Stimulated activated CD4-positive, alpha-beta T cell treated with anti-CD3 and anti-CD28 coated beads, TNF-alpha, amount 100 ng/mL, for 1 hour (primary cell): ENCODE data around the gene TMEM200B.
"Not testable (repeated sequence)": the region's sequence is repeated elsewhere in the genome, so short reads cannot be mapped to it uniquely, and the experiment has no call there.

ENCODE experiments used
- DNase-seq, 3 donors: peaks; one replicate each; pipeline ENCODE4 v3.0.0-alpha.2; 2020; ENCODE audit warnings: low read depth in 3 of 3, low spot score in 1 of 3

The TMEM200B gene

GRCh38 chr1:29123887-29124365 is at the start of gene TMEM200B:
TMEM200B (minus strand) TSS chr1:29123903; CDS start chr1:29121828, 2,075 bp downstream.
- DNase-seq: no peak

- DNase-seq: no peak
Measured at GRCh38 chr1:29172415-29172939, 48.8 kb upstream of the TMEM200B start.

- no peak for DNase-seq
Measured at GRCh38 chr1:29171521-29171920, 47.8 kb upstream of the TMEM200B start.

- DNase-seq: no peak
Measured at GRCh38 chr1:29171089-29171488, 47.4 kb upstream of the TMEM200B start.

- no peak for DNase-seq
Measured at GRCh38 chr1:29169976-29170375, 46.3 kb upstream of the TMEM200B start.

- no peak for DNase-seq
Measured at GRCh38 chr1:29167904-29168303, 44.2 kb upstream of the TMEM200B start.

GRCh38 chr1:29166291-29166878 is 42.7 kb upstream of the TMEM200B start:
- no peak for DNase-seq

- no peak for DNase-seq
Measured at GRCh38 chr1:29164588-29164987, 40.9 kb upstream of the TMEM200B start.

GRCh38 chr1:29162476-29163138 is 38.9 kb upstream of the TMEM200B start:
- no peak for DNase-seq

- DNase-seq: no peak
Measured at GRCh38 chr1:29162025-29162424, 38.3 kb upstream of the TMEM200B start.

- DNase-seq: no peak
Measured at GRCh38 chr1:29159773-29160172, 36.1 kb upstream of the TMEM200B start.

- DNase-seq: no peak
Measured at GRCh38 chr1:29157269-29157601, 33.5 kb upstream of the TMEM200B start.

GRCh38 chr1:29156543-29157268 is 33.0 kb upstream of the TMEM200B start:
- no peak for DNase-seq

GRCh38 chr1:29152046-29152805 is 28.5 kb upstream of the TMEM200B start:
- no peak for DNase-seq

GRCh38 chr1:29150346-29150745 is 26.6 kb upstream of the TMEM200B start:
- not testable (repeated sequence) for DNase-seq

- no peak for DNase-seq
Measured at GRCh38 chr1:29148656-29149491, 25.2 kb upstream of the TMEM200B start.

- DNase-seq: no peak
Measured at GRCh38 chr1:29145739-29146437, 22.2 kb upstream of the TMEM200B start.

GRCh38 chr1:29144178-29144577 is 20.5 kb upstream of the TMEM200B start:
- no peak for DNase-seq

GRCh38 chr1:29142714-29143113 is 19.0 kb upstream of the TMEM200B start:
- DNase-seq: no peak

GRCh38 chr1:29136391-29136915 is 12.8 kb upstream of the TMEM200B start:
- no peak for DNase-seq
